ENCODE data around the gene CTBS. TPM values are rescaled to one million over a fixed set of nuclear protein-coding genes. Genes with fewer than 3 reads are reported as not detected.

The CTBS gene, protein sequence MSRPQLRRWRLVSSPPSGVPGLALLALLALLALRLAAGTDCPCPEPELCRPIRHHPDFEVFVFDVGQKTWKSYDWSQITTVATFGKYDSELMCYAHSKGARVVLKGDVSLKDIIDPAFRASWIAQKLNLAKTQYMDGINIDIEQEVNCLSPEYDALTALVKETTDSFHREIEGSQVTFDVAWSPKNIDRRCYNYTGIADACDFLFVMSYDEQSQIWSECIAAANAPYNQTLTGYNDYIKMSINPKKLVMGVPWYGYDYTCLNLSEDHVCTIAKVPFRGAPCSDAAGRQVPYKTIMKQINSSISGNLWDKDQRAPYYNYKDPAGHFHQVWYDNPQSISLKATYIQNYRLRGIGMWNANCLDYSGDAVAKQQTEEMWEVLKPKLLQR
- total RNA-seq (2022): 4.7 and 5.4 TPM in 2 replicates
- percentile 59 among the genes with signal in this experiment for Bru-seq, nascent RNA
- BruChase-seq, experiment 1, labeled RNA remaining after a 2-hour chase: percentile 51 among the genes with signal in this experiment
- percentile 58 among the genes with signal in this experiment for BruChase-seq, experiment 2, labeled RNA remaining after a 6-hour chase
- long read RNA-seq, full-length matches to known transcripts: 11 of 14 reads
- long read RNA-seq, partial matches to known transcripts: 1 of 14 reads
- long read RNA-seq, other reads (novel, unspliced or antisense): 2 of 14 reads

DNA sequence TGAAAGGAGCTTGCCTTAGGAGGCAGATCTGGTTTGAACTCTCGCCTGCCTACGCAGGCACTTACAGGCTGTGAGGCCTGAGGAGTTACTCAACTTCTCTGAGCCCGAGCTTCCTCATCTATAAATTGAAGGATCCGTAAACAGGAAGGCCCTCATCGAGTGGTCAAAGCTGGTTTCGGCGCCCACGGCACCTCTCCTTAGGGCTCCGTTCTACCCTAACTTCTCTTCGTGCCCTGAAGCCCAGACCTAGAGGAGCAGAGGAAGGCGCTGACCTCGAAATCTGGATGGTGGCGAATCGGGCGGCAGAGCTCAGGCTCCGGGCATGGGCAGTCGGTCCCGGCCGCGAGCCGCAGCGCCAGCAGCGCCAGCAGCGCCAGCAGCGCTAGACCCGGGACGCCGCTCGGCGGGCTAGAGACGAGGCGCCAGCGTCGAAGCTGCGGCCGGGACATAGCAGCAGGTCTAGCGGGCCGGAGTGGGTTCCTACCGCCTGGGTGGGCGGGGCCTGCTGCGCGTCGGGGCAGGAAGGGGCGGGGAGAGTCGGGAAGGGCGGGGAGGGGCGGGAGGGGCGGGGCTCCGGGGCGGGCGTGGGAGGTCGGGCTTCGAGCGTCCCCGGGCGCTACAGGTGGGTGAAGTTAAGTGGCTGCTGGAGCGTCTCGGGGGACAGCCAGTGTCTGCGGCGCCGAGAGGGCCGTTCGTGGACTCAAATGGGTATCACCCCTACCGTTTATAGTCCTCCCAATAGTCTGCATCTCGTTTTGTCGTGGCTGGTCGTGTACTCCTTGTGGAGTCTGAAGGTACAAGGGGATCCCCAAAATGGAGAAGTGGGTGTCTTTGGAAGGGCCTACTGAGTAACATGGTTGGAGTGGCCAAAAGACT lies at the start of gene CTBS:
TSS of gene CTBS (minus strand) at position 474 of the 876 bp plus-strand sequence. CDS start at position 449, 25 bp downstream.
- intact Hi-C loops (cut with micrococcal nuclease; ENCODE audit: unreplicated experiment): loop anchor here (1.0 to 2.0 kb wide), 2 partner anchors 67 to 95 kb away; partner anchors contain the start of genes GNG5, RPF1 and SPATA1
- H3K36me3 Mint-ChIP-seq (ENCODE audit: insufficient read depth, unreplicated experiment): peaks cover 5% of the 10 kb centered on the region
- no peaks in the 10 kb centered on the region for H3K27me3 ChIP-seq (replicated peaks; ENCODE audit: control insufficient read depth, insufficient read depth, low read length)
- H3K4me1 ChIP-seq: peaks cover 8% of the 10 kb centered on the region; the same call in 1 of the 2 replicates
- no peaks in the 10 kb centered on the region for H3K36me3 ChIP-seq (ENCODE audit: control insufficient read depth, insufficient read depth, low read length)
- peak; percentile 82 to 86 for DNase-seq
- ChIA-PET POLR2A (interaction anchor here (0.9 kb wide), 1 partner anchor 68 kb away, joined by 3 read pairs; the partner anchor contains the start of genes GNG5 and SPATA1), CTCF (interaction anchor here (0.9 to 1.3 kb wide), 3 partner anchors 12 to 184 kb away, joined by 3 to 4 read pairs (median 4); partner anchors contain the start of genes GNG5 and SPATA1)
- no peaks in the 10 kb centered on the region for H3K9me3 Mint-ChIP-seq (ENCODE audit: unreplicated experiment)
- no peaks in the 10 kb centered on the region for H3K9me3 ChIP-seq
- peak within 1 kb of the TSS; percentile 89 for H3K4me3 Mint-ChIP-seq (ENCODE audit: unreplicated experiment)
- BruUV-seq (replicated peaks): no TSS peak
- H3K27ac Mint-ChIP-seq (ENCODE audit: unreplicated experiment): peak within 1 kb of the TSS; percentile 85
- H3K27me3 Mint-ChIP-seq (ENCODE audit: insufficient read depth, unreplicated experiment): peaks cover 2% of the 10 kb centered on the region
- TF ChIP-seq, protein P1, sequence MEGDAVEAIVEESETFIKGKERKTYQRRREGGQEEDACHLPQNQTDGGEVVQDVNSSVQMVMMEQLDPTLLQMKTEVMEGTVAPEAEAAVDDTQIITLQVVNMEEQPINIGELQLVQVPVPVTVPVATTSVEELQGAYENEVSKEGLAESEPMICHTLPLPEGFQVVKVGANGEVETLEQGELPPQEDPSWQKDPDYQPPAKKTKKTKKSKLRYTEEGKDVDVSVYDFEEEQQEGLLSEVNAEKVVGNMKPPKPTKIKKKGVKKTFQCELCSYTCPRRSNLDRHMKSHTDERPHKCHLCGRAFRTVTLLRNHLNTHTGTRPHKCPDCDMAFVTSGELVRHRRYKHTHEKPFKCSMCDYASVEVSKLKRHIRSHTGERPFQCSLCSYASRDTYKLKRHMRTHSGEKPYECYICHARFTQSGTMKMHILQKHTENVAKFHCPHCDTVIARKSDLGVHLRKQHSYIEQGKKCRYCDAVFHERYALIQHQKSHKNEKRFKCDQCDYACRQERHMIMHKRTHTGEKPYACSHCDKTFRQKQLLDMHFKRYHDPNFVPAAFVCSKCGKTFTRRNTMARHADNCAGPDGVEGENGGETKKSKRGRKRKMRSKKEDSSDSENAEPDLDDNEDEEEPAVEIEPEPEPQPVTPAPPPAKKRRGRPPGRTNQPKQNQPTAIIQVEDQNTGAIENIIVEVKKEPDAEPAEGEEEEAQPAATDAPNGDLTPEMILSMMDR (IDR thresholded peaks at IDR 0.05; ENCODE audit: insufficient read depth in 1 of 2, low read depth in 1 of 2, low read length in 1 of 2, severe bottlenecking in 1 of 2, unreplicated experiment in 1 of 2): no peak
- H3K4me3 ChIP-seq (ENCODE audit: low read depth, low read length): peak within 1 kb of the TSS; percentile 67
- H3K4me1 Mint-ChIP-seq (ENCODE audit: low read depth, unreplicated experiment): no peaks in the 10 kb centered on the region

DNA sequence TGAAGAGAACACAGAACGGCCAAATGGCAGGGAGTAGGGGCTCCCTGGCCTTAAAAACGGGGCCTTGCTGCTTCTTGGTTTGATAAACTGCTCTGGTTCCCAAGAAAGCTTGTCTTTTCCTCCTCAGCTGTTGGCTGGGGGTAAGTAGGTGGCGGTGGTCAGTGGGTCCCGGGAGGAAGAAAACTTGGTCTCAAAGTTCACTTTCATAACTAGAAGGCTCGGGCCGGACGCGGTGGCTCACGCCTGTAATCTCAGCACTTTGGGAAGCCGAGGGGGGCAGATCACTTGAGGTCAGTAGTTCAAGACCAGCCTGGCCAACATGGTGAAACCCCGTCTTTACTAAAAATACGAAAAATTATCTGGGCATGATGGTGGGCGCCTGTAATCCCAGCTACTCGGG lies 47.3 kb upstream of the CTBS start:
- no peak for DNase-seq
- H3K4me3 Mint-ChIP-seq (ENCODE audit: unreplicated experiment): no peak overlapping the region
- Histone ChIP-seq H3K4me1 (no peaks in the 10 kb centered on the region), H3K36me3 (ENCODE audit: control insufficient read depth, insufficient read depth, low read length) (no peaks in the 10 kb centered on the region), H3K9me3 (no peaks in the 10 kb centered on the region), H3K4me3 (ENCODE audit: low read depth, low read length) (no peak overlapping the region), H3K27me3 (replicated peaks; ENCODE audit: control insufficient read depth, insufficient read depth, low read length) (no peaks in the 10 kb centered on the region)
- ChIA-PET POLR2A (no interaction called here), CTCF (no interaction called here)
- H3K4me1 Mint-ChIP-seq (ENCODE audit: low read depth, unreplicated experiment): no peaks in the 10 kb centered on the region
- no peaks in the 10 kb centered on the region for H3K27me3 Mint-ChIP-seq (ENCODE audit: insufficient read depth, unreplicated experiment)
- H3K9me3 Mint-ChIP-seq (ENCODE audit: unreplicated experiment): no peaks in the 10 kb centered on the region
- H3K27ac Mint-ChIP-seq (ENCODE audit: unreplicated experiment): no peak overlapping the region
- H3K36me3 Mint-ChIP-seq (ENCODE audit: insufficient read depth, unreplicated experiment): no peaks in the 10 kb centered on the region
- TF ChIP-seq, protein P1 (IDR thresholded peaks at IDR 0.05; ENCODE audit: insufficient read depth in 1 of 2, low read depth in 1 of 2, low read length in 1 of 2, severe bottlenecking in 1 of 2, unreplicated experiment in 1 of 2): no peak
- intact Hi-C loops (cut with micrococcal nuclease; ENCODE audit: unreplicated experiment): loop anchor here (1.0 to 10.0 kb wide), 2 partner anchors 117 to 132 kb away; partner anchors contain the start of genes GNG5 and SPATA1
- no TSS peak for BruUV-seq (replicated peaks)

Measured in Caco-2 (cell line).